ENCODE results near the gene SMG6.

The SMG6 gene

DNA sequence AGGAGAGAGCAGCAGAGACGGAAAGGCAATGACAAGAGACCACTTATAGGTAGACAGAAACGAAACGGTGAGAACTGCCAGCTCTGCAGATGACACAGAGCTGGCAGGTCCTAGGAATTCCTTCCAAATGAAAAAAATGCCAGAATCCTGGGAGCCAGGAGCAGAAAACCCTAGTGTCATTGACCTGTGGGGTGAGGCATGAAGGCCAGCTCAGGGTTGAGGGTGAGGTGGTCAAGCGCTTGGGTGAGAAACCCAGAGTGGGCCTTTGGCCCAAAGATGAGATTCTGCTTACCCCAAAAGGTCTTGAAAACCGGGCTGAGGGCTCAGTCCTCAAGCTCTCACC, 239.5 kb downstream of the SMG6 start:
- no peak overlapping the region; the same call in 1 of the 2 replicates for H3K9ac ChIP-seq (ENCODE audit: low read length)
- no peak overlapping the region for H3K4me3 ChIP-seq (ENCODE audit: low read depth, low read length, poor library complexity, severe bottlenecking)
- peak overlapping the region; percentile 21; the same call in 1 of the 2 replicates for H3K4me2 ChIP-seq (ENCODE audit: low read length)
- H3K36me3 ChIP-seq (ENCODE audit: insufficient read depth, low read length): peaks cover 21% of the 10 kb centered on the region; the same call in 1 of the 2 replicates
- H4K20me1 ChIP-seq (ENCODE audit: insufficient read depth, low read length): no peaks in the 10 kb centered on the region
- no peaks in the 10 kb centered on the region for H3K27me3 ChIP-seq (ENCODE audit: insufficient read depth, low read length)
- no peaks in the 10 kb centered on the region for H3K79me2 ChIP-seq (ENCODE audit: insufficient read depth, low read length)
- H3K4me1 ChIP-seq (ENCODE audit: insufficient read depth, low read length, severe bottlenecking): peaks cover 34% of the 10 kb centered on the region
- no peaks in the 10 kb centered on the region for H3K9me3 ChIP-seq (ENCODE audit: low read length)
- H3K27ac ChIP-seq (ENCODE audit: low read depth, low read length, poor library complexity, severe bottlenecking): peak overlapping the region; percentile 72
- no peak overlapping the region for H2AFZ ChIP-seq (ENCODE audit: low read length)
- H3K9me2 ChIP-seq (ENCODE audit: low read depth, low read length): no peaks in the 10 kb centered on the region
- TF ChIP-seq, protein P1, sequence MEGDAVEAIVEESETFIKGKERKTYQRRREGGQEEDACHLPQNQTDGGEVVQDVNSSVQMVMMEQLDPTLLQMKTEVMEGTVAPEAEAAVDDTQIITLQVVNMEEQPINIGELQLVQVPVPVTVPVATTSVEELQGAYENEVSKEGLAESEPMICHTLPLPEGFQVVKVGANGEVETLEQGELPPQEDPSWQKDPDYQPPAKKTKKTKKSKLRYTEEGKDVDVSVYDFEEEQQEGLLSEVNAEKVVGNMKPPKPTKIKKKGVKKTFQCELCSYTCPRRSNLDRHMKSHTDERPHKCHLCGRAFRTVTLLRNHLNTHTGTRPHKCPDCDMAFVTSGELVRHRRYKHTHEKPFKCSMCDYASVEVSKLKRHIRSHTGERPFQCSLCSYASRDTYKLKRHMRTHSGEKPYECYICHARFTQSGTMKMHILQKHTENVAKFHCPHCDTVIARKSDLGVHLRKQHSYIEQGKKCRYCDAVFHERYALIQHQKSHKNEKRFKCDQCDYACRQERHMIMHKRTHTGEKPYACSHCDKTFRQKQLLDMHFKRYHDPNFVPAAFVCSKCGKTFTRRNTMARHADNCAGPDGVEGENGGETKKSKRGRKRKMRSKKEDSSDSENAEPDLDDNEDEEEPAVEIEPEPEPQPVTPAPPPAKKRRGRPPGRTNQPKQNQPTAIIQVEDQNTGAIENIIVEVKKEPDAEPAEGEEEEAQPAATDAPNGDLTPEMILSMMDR (IDR thresholded peaks at IDR 0.05; ENCODE audit: low read length): no peak
- no peak for TF ChIP-seq EZH2 (IDR thresholded peaks at IDR 0.05; ENCODE audit: borderline replicate concordance, low read length)
- H3F3A ChIP-seq (ENCODE audit: insufficient read depth, low read length): no peaks in the 10 kb centered on the region

DNA sequence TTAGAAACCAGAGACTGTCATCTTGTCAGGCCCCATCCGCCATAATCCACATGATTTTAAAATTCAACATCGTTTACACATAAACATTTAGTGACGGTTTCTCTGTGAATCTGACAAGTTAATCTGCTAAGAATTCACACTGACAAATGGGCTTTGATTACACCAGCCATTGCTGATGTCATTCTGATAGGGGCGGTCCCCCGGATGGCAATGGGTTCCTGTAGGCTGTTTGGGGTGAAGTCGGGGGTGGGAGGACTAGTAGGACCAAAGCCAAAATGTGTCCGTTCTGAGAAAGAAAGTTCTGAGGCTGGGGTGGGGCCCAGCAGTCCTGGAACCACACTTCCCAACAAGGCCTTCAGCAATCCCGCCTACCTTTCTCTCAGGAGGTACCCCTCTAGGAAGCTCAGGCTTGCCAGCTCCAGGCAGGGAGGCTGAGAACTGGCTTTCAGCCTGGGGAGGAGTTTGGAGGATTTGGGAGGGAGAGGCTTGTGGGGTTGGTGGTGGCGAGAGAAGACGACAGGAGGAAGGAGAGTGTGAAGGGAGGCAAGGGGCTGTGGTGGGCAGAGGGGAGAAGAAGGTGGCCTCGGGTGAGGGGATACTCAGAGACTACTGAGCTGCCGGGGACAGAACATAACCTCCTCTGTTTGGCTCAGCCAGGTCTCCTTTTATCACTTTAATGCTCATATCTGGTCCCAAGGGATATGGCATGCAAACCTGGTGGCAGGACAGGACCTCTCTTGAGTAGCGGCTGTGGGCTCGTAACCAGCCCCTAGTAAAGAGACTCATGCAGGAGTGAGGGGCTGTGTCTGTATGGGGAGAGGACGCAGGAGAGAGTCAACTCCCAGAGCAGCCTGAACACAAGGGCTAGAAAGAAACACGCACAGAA, 240.1 kb downstream of the SMG6 start:
- H3K9ac ChIP-seq (ENCODE audit: low read length): no peak overlapping the region; the same call in 1 of the 2 replicates
- no peak overlapping the region for H2AFZ ChIP-seq (ENCODE audit: low read length)
- peak overlapping the region; percentile 21; the same call in 1 of the 2 replicates for H3K4me2 ChIP-seq (ENCODE audit: low read length)
- no peaks in the 10 kb centered on the region for H3K27me3 ChIP-seq (ENCODE audit: insufficient read depth, low read length)
- no peaks in the 10 kb centered on the region for H3F3A ChIP-seq (ENCODE audit: insufficient read depth, low read length)
- H3K4me3 ChIP-seq (ENCODE audit: low read depth, low read length, poor library complexity, severe bottlenecking): no peak overlapping the region
- no peaks in the 10 kb centered on the region for H3K9me3 ChIP-seq (ENCODE audit: low read length)
- peak overlapping the region; percentile 72 for H3K27ac ChIP-seq (ENCODE audit: low read depth, low read length, poor library complexity, severe bottlenecking)
- no peaks in the 10 kb centered on the region for H3K9me2 ChIP-seq (ENCODE audit: low read depth, low read length)
- TF ChIP-seq EZH2 (IDR thresholded peaks at IDR 0.05; ENCODE audit: borderline replicate concordance, low read length): no peak
- H3K36me3 ChIP-seq (ENCODE audit: insufficient read depth, low read length): peaks cover 21% of the 10 kb centered on the region; the same call in 1 of the 2 replicates
- no peaks in the 10 kb centered on the region for H4K20me1 ChIP-seq (ENCODE audit: insufficient read depth, low read length)
- peaks cover 35% of the 10 kb centered on the region for H3K4me1 ChIP-seq (ENCODE audit: insufficient read depth, low read length, severe bottlenecking)
- no peaks in the 10 kb centered on the region for H3K79me2 ChIP-seq (ENCODE audit: insufficient read depth, low read length)

DNA sequence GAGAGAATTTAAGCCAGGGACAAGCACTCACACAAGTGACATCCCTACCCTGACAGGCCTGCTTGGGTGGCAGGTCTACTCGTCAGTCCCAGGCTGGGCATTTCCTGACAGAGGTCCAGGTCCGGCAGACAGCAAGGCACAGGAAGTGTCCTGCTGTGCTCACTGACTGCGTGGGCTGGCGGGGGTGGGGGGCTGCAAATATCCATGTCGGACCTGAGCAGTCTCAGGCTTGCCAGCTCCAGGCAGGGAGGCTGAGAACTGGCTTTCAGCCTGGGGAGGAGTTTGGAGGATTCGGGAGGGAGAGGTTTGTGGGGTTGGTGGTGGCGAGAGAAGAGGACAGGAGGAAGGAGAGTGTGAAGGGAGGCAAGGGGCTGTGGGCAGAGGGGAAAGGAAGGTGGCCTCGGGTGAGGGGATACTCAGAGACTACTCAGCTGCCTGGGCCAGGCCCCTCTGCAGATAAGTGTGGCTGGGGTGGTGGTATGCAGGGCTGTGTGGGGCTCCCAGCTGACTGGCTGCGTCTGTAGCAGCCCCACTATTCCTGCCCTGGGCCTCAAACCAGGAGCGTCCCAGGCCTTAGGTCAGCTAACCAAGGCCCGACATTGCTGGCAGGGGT, 240.9 kb downstream of the SMG6 start:
- H3K9me3 ChIP-seq (ENCODE audit: low read length): no peaks in the 10 kb centered on the region
- no peak overlapping the region for H3K4me3 ChIP-seq (ENCODE audit: low read depth, low read length, poor library complexity, severe bottlenecking)
- H3K4me1 ChIP-seq (ENCODE audit: insufficient read depth, low read length, severe bottlenecking): peaks cover 32% of the 10 kb centered on the region
- H3K36me3 ChIP-seq (ENCODE audit: insufficient read depth, low read length): peaks cover 21% of the 10 kb centered on the region; the same call in 1 of the 2 replicates
- no peaks in the 10 kb centered on the region for H3K9me2 ChIP-seq (ENCODE audit: low read depth, low read length)
- no peak overlapping the region for H3K27ac ChIP-seq (ENCODE audit: low read depth, low read length, poor library complexity, severe bottlenecking)
- H3F3A ChIP-seq (ENCODE audit: insufficient read depth, low read length): no peaks in the 10 kb centered on the region
- H4K20me1 ChIP-seq (ENCODE audit: insufficient read depth, low read length): no peaks in the 10 kb centered on the region
- H3K79me2 ChIP-seq (ENCODE audit: insufficient read depth, low read length): no peaks in the 10 kb centered on the region
- no peaks in the 10 kb centered on the region for H3K27me3 ChIP-seq (ENCODE audit: insufficient read depth, low read length)
- H3K9ac ChIP-seq (ENCODE audit: low read length): no peak overlapping the region
- H3K4me2 ChIP-seq (ENCODE audit: low read length): no peak overlapping the region
- no peak overlapping the region for H2AFZ ChIP-seq (ENCODE audit: low read length)
- TF ChIP-seq EZH2 (IDR thresholded peaks at IDR 0.05; ENCODE audit: borderline replicate concordance, low read length): no peak
- TF ChIP-seq, protein P1 (IDR thresholded peaks at IDR 0.05; ENCODE audit: low read length): no peak

Measured in OCI-LY1 (cell line).